Transverse colon (tissue), 4 donors: Measurements from ENCODE around the gene PRRC1. TPM values are rescaled to one million over a fixed set of nuclear protein-coding genes. Genes with fewer than 3 reads are reported as not detected.

Experiments
- DNase-seq: peaks from one replicate; pipeline ENCODE4 v3.0.0-alpha.2; 2019
- H3K27ac ChIP-seq, 4 donors: fragments of 200-600 bp; sonication (generic); 2 replicates each; pipeline ENCODE4 v1.5.1; 2016 to 2018; ENCODE audit warnings: inconsistent platforms in 4 of 4
- H3K27me3 ChIP-seq: fragments of 200-600 bp; sonication (generic); 2 replicates; pipeline ENCODE4 v1.5.1; 2017; ENCODE audit warnings: inconsistent platforms
- H3K36me3 ChIP-seq, 4 donors: fragments of 200-600 bp; sonication (generic); 2 replicates each; pipeline ENCODE4 v1.5.1; 2017 to 2019; ENCODE audit warnings: inconsistent platforms in 4 of 4
- H3K4me1 ChIP-seq, 4 donors: fragments of 200-600 bp; sonication (generic); 2 replicates each; pipeline ENCODE4 v1.5.1; 2017 to 2020; ENCODE audit warnings: inconsistent platforms in 4 of 4
- H3K4me3 ChIP-seq, 4 donors: fragments of 200-600 bp; sonication (generic); 1 replicate in 1 of 4; 2 replicates in 3 of 4; pipeline versions ENCODE4 v1.5.1 to v1.6.1; 2017 to 2019; ENCODE audit warnings: inconsistent platforms in 4 of 4
- H3K9me3 ChIP-seq, 2 donors: fragments of 200-600 bp; sonication (generic); 2 replicates each; pipeline ENCODE4 v1.5.1; 2017 to 2019; ENCODE audit warnings: inconsistent platforms in 2 of 2
- CTCF ChIP-seq, 5 experiments: fragments of 200-600 bp in 3 of 5; fragments of 450-650 bp in 2 of 5; sonication (generic) in 3 of 5; IDR thresholded peaks; 1 replicate in 2 of 5; 2 replicates in 3 of 5; pipeline ENCODE4 v1.5.1; 2016 to 2017; ENCODE audit warnings: antibody characterized with exemption in 5 of 5, inconsistent platforms in 3 of 5, mild to moderate bottlenecking in 2 of 5, moderate library complexity in 1 of 5
- EP300 ChIP-seq: sonication (generic); formaldehyde crosslinking; IDR thresholded peaks from one replicate; pipeline ENCODE4 v1.6.1; 2017; ENCODE audit warnings: antibody characterized with exemption, low read depth
- POLR2A ChIP-seq: fragments of 450-650 bp; IDR thresholded peaks from one replicate; pipeline ENCODE4 v1.6.1; 2016; ENCODE audit warnings: antibody characterized with exemption, mild to moderate bottlenecking, moderate library complexity
- POLR2AphosphoS5 ChIP-seq, 3 donors: sonication (generic); formaldehyde crosslinking; IDR thresholded peaks; one replicate each; pipeline ENCODE4 v1.6.1; 2016; ENCODE audit warnings: antibody characterized with exemption in 3 of 3
- WGBS, 2 donors: methylation state at CpG; one replicate each; pipeline ENCODE4 v1.1.5; 2018; ENCODE audit warnings: low coverage in 1 of 2; 5-methylcytosine and 5-hydroxymethylcytosine counted together
- in situ Hi-C, 4 donors: fragments of 200-750 bp; cut with MboI; loops; one replicate each; pipeline versions ENCODE4 v1.15.0 to v1.15.1; 2017; ENCODE audit warnings: low sequenced_read_pairs in 3 of 4, low pct_ligation_motif_present in 1 of 4, low pct_unique_long_range_greater_than_20kb in 1 of 4
- intact Hi-C: fragments of 100-400 bp; cut with DNase I; formaldehyde crosslinking; loops from one replicate; pipeline ENCODE4 v1.15.1; 2023; ENCODE audit warnings: low total_unique reads
- total RNA-seq, 4 donors: library from RNA; depleted of rRNA; stranded (reverse); fragments of >200 nt; gene quantifications; one replicate each; pipeline ENCODE4 v1.1.0, GENCODE V29; 2016

Gene PRRC1
- total RNA-seq, 4 donors from 2014 or later, result 11.2 to 56.0 (median 29.4) TPM

- Histone ChIP-seq H3K27me3 (no peaks in the 10 kb centered on the region), H3K9me3 (peaks cover 6 to 8% of the 10 kb centered on the region in 2 donors), H3K36me3 (no peaks in the 10 kb centered on the region), H3K4me1 (peaks cover 0 to 7% (median 0%) of the 10 kb centered on the region in 4 donors), H3K27ac (no peak overlapping the region), H3K4me3 (no peak overlapping the region)
- DNase-seq, result no peak
- in situ Hi-C loops (loop anchor here in 1 of 4 donors (25.0 kb wide), 1 partner anchor 289 kb away; no protein-coding TSS in a partner anchor), intact Hi-C loops (no loop called here)
- TF ChIP-seq POLR2A (no peak), CTCF (IDR thresholded peaks at IDR 0.05) (no peak), POLR2AphosphoS5 (IDR thresholded peaks at IDR 0.05) (no peak)
- 67 to 70% methylated on average over 1 to 2 of the region's 2 CpGs for WGBS, 2 donors
Measured at GRCh38 chr5:127572930-127573329, 55.5 kb downstream of the PRRC1 start.

- no peaks in the 10 kb centered on the region for H3K27me3 ChIP-seq
- WGBS, 2 donors, result 85 to 90% methylated on average over 5 of the region's 5 CpGs
- H3K4me1 ChIP-seq, result peaks cover 0 to 7% (median 0%) of the 10 kb centered on the region in 4 donors
- peaks cover 6 to 8% of the 10 kb centered on the region in 2 donors for H3K9me3 ChIP-seq
- no peak for TF ChIP-seq POLR2AphosphoS5 (IDR thresholded peaks at IDR 0.05)
- no peak for TF ChIP-seq EP300
- TF ChIP-seq CTCF (IDR thresholded peaks at IDR 0.05), result no peak
- TF ChIP-seq POLR2A, result no peak
- intact Hi-C loops, result no loop called here
- H3K27ac ChIP-seq, result no peak overlapping the region
- in situ Hi-C loops, result loop anchor here in 1 of 4 donors (25.0 kb wide), 2 partner anchors 287 to 937 kb away; no protein-coding TSS in a partner anchor
- no peaks in the 10 kb centered on the region for H3K36me3 ChIP-seq
- no peak for DNase-seq
- H3K4me3 ChIP-seq, result no peak overlapping the region
Measured at GRCh38 chr5:127574852-127575679, 57.6 kb downstream of the PRRC1 start.

- H3K27ac ChIP-seq, result no peak overlapping the region
- H3K4me1 ChIP-seq, result no peaks in the 10 kb centered on the region
- in situ Hi-C loops (loop anchor here in 1 of 4 donors (25.0 kb wide), 1 partner anchor 935 kb away; no protein-coding TSS in a partner anchor), intact Hi-C loops (no loop called here)
- TF ChIP-seq POLR2AphosphoS5 (IDR thresholded peaks at IDR 0.05), result no peak
- H3K9me3 ChIP-seq, result peaks cover 6 to 8% of the 10 kb centered on the region in 2 donors
- H3K36me3 ChIP-seq, result no peaks in the 10 kb centered on the region
- H3K4me3 ChIP-seq, result no peak overlapping the region
- H3K27me3 ChIP-seq, result no peaks in the 10 kb centered on the region
- WGBS, 2 donors, result 57 to 64% methylated on average over 1 of the region's 1 CpG
- DNase-seq, result no peak
Measured at GRCh38 chr5:127577458-127577857, 60.0 kb downstream of the PRRC1 start.

- in situ Hi-C loops, result loop anchor here in 1 of 4 donors (25.0 kb wide), 1 partner anchor 932 kb away; no protein-coding TSS in a partner anchor
Measured at GRCh38 chr5:127580731-127581130, 63.3 kb downstream of the PRRC1 start.

More at GRCh38 chr5:127580731-127581130, 63.3 kb downstream of the PRRC1 start:
- no peaks in the 10 kb centered on the region for H3K36me3 ChIP-seq
- no peaks in the 10 kb centered on the region for H3K27me3 ChIP-seq
- TF ChIP-seq POLR2A (no peak), CTCF (IDR thresholded peaks at IDR 0.05) (no peak), POLR2AphosphoS5 (IDR thresholded peaks at IDR 0.05) (no peak), EP300 (no peak)
- no peak overlapping the region for H3K27ac ChIP-seq
- DNase-seq, result no peak
- no peaks in the 10 kb centered on the region for H3K4me1 ChIP-seq
- H3K4me3 ChIP-seq, result no peak overlapping the region
- intact Hi-C loops, result no loop called here
- 76 to 82% methylated on average over 2 of the region's 2 CpGs for WGBS, 2 donors
- no peaks in the 10 kb centered on the region for H3K9me3 ChIP-seq
